GM19452 (cell line): ENCODE measurements around the gene XPR1.
A peak's percentile ranks its signal among the peaks of the same experiment; 100 is the strongest.

Experiments used
- ATAC-seq: cut with Tn5 transposase; IDR thresholded peaks from one replicate; pipeline ENCODE4 v1.9.1; 2021; ENCODE audit not compliant: unreplicated experiment

XPR1 gene

DNA sequence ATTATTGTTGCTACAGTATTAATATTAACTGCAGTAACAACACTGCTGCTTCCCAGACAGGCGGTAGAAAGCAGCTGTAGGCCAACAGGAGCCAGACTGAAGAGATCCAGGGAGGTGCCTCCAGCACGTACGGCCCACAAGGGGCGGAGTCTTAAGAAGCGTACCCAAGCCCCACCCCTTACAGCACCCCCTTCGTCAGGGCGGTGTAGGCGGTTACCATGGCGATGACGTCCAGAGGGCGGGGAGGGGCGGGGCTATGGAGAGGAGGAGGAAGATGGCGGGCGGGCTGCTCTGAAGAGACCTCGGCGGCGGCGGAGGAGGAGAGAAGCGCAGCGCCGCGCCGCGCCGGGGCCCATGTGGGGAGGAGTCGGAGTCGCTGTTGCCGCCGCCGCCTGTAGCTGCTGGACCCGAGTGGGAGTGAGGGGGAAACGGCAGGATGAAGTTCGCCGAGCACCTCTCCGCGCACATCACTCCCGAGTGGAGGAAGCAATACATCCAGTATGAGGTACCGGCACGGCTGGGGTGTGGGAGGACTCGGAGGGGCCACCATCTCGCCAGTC, at the start of gene XPR1:
Gene XPR1 (plus strand): TSS at position 257 of the 560 bp plus-strand sequence. CDS start 180 bp downstream, at position 437.
- peak; percentile 93 for ATAC-seq

- ATAC-seq, result no peak
Measured at GRCh38 chr1:180584869-180585268, 47.0 kb upstream of the XPR1 start.

- no peak for ATAC-seq
Measured at GRCh38 chr1:180585994-180586359, 45.8 kb upstream of the XPR1 start.

DNA sequence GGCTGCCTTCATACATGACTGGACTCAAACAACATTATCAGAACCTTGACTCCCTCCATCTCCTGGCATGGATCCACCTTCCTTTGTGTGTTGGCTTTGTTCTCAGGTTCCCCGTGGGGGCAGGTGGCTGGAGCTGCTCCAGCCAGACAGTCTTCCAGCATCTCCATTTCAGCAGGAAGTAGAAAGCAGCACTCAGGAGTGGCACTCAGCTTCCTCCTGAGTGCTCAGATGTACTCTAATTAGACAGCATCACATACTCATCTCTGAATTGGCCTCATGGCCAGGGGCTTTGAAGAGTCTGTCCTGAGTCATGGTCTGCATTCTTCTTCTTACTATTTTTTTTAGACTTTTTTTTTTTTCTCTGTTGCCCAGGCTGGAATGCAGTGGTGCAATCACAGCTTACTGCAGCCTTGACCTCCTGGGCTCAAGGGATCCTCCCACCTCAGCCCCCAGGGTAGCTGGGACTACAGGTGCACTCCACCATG, 45.1 kb upstream of the XPR1 start:
- ATAC-seq, result no peak

- no peak for ATAC-seq
Measured at GRCh38 chr1:180588121-180588520, 43.7 kb upstream of the XPR1 start.

- ATAC-seq, result no peak
Measured at GRCh38 chr1:180590889-180591288, 40.9 kb upstream of the XPR1 start.

GRCh38 chr1:180593382-180593781, 38.4 kb upstream of the XPR1 start:
- ATAC-seq, result no peak

DNA sequence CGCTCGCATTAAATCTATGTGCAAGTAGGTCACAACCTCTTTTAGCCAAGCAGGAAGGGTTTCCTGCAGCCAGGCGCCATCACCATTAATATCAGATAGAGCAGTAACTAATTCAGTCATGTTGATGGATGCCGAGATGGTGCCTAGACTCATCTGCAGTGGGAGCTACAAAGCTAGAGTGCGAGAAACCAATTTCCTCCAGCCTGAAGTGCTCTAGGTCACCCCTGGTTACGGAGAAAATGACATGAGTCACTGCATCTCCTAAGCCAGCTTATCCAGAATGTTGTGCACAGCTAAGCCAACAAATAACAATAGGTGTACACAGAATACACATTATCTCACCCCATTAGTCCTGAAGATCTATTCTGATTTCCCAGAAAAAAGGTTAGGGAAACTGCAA, 37.1 kb upstream of the XPR1 start:
- ATAC-seq, result no peak

DNA sequence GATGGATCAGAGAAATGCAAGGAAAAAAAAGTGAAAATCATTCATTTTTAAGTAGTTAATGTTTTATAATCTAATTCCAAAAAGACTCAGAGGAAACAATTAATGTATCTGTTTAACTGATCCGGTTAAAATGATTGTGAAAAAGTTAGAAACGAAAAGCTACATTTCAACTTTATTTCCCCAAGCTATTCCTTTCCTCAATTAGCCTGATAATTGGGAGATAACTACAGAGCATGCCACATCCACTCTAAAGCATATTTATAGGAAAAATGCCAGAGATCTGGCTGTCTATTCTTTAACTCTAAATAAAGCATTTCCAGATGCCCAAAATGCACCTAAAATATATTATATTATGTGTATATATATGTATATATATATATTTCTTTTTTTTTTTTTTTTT, 35.9 kb upstream of the XPR1 start:
- no peak for ATAC-seq

DNA sequence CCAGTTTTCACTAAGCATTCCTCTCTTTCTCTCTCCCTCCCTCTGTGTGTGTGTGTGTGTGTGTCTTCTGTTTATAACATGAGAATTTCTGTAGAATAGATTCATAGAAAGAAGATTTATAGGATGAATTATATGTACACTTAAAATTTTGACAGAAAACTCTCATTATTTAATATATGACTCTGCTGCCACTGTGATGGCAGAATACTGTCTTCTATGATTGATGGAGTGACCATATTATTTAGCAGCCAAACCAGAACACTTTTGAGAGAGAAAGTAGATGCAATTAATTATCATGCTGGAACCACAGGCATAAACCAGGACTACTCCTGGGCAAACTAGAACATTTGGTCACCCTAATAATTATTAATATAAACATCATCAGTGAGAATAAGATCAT, 34.3 kb upstream of the XPR1 start:
- no peak for ATAC-seq

DNA sequence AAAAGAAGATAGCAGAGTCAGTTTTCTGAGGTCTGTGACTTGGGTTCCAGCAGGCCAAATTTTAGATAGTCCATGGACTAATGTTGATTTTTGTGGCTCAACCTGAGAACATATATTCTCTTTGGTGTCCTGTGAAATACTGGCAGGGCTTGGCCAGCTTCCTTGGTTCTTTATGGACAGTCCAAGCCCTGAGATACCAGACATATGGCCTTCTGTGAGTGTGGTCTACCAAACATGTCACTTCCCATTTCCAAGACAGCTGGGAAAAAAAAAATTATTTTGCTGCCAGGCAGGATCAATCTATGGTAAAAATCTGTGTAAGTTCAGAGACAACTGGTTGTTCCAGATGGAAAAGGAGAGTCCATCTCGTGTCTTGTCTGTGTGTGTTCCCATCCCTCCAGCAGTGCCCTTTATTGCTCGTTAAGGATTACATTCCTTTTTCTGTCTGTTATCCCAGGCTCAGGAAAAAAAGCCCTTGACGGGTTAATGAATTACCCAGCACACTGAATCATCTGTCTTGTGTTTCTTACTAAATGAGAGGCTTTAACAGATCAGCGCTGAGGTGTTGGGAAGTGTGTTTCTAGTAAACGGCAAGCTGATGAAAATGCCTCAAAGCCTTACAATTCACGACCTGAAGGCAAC, 33.4 kb upstream of the XPR1 start:
- ATAC-seq, result no peak

DNA sequence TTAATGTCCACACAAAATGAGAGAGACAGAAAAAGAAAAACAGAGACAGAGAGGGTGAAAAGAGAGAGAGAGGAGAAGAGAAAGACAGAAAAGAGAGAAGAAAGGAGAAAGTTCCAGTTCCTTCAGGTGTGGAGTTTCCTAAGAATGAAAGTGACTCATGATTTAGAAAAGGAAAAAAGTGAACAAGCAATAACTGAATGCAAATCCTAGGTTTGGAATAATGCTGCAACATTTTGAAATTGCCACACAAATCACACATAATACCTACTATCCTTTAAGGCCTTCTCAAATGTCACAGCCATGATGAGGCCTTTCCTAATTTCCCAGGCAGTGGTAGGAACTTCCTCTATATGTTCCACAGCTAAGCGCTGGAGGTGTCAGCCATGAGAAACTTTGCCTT, 31.5 kb upstream of the XPR1 start:
- ATAC-seq, result no peak

- no peak for ATAC-seq
Measured at GRCh38 chr1:180601512-180601911, 30.3 kb upstream of the XPR1 start.

DNA sequence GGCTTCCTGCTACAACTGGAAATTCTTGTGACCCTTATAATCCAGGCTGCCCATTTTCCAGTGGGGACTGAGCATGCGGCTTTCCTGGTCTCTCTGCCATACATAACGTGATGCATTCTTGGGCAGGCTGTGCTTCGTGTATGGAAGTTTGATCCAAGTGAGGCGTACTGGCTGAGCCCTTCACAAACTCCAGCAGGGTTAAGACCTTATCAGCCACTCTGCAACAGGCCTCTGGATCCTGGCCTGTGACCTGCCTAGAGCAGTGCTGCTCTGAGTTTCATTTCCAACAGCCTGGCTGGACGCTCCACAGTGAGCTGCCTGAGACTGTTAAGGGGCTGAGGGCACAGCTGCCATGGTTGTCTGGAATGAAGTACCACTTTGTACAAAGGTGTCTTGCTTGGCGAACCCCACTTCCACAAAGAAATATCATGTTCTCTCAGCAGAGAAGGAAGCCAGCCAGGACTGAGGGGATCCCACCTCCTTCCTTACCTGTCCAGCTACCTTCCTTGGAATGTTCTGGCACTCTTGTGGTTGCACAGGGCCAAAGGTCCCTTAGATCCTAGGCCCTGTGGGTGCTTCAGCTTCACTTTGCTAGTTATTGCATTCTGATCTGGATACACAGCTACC, 28.5 kb upstream of the XPR1 start:
- no peak for ATAC-seq

GRCh38 chr1:180603850-180604226, 28.0 kb upstream of the XPR1 start:
- ATAC-seq, result no peak

GRCh38 chr1:180606155-180606554, 25.7 kb upstream of the XPR1 start:
- no peak for ATAC-seq

- ATAC-seq, result no peak
Measured at GRCh38 chr1:180609643-180610555, 21.9 kb upstream of the XPR1 start.

- no peak for ATAC-seq
Measured at GRCh38 chr1:180610556-180611015, 21.2 kb upstream of the XPR1 start.

GRCh38 chr1:180611016-180611930, 20.5 kb upstream of the XPR1 start:
- no peak for ATAC-seq

GRCh38 chr1:180612632-180613031, 19.2 kb upstream of the XPR1 start:
- no peak for ATAC-seq
